GM23248 (cell line): Measurements from ENCODE around the gene MPP3. TPM values are rescaled to one million over a fixed set of nuclear protein-coding genes. Genes with fewer than 3 reads are reported as not detected.

Experiments used
- DNase-seq: peaks from one replicate; pipeline ENCODE4 v3.0.0-alpha.2; 2015
- H2AFZ ChIP-seq: fragments of 200-600 bp; sonication (generic); 2 replicates; pipeline ENCODE4 v1.6.1; 2016; ENCODE audit warnings: antibody characterized with exemption
- H3F3A ChIP-seq: fragments of 200-600 bp; sonication (generic); 2 replicates; pipeline ENCODE4 v1.6.1; 2016; ENCODE audit warnings: mild to moderate bottlenecking, antibody characterized with exemption, mixed run types; ENCODE audit not compliant: insufficient read depth
- H3K27ac ChIP-seq: fragments of 200-600 bp; sonication (generic); 2 replicates; pipeline ENCODE4 v1.5.1; 2016; ENCODE audit warnings: mild to moderate bottlenecking
- H3K27me3 ChIP-seq: fragments of 200-600 bp; sonication (generic); replicated peaks from 2 replicates; pipeline ENCODE4 v1.6.1; 2016; ENCODE audit warnings: mild to moderate bottlenecking; ENCODE audit not compliant: insufficient read depth
- H3K36me3 ChIP-seq: fragments of 200-600 bp; sonication (generic); 2 replicates; pipeline ENCODE4 v1.6.1; 2016; ENCODE audit warnings: low read depth, mild to moderate bottlenecking
- H3K4me1 ChIP-seq: fragments of 200-600 bp; sonication (generic); 2 replicates; pipeline ENCODE4 v1.6.1; 2016; ENCODE audit warnings: mild to moderate bottlenecking; ENCODE audit not compliant: insufficient read depth
- H3K4me2 ChIP-seq: fragments of 200-600 bp; sonication (generic); one replicate; pipeline ENCODE4 v1.6.1; 2016; ENCODE audit warnings: mild to moderate bottlenecking; ENCODE audit not compliant: unreplicated experiment
- H3K4me3 ChIP-seq: fragments of 200-600 bp; sonication (generic); 2 replicates; pipeline ENCODE4 v1.5.1; 2016; ENCODE audit warnings: mild to moderate bottlenecking
- H3K79me2 ChIP-seq: fragments of 200-600 bp; sonication (generic); 2 replicates; pipeline ENCODE4 v1.6.1; 2016; ENCODE audit warnings: mild to moderate bottlenecking; ENCODE audit not compliant: insufficient read depth
- H3K9ac ChIP-seq: fragments of 200-600 bp; sonication (generic); 2 replicates; pipeline ENCODE4 v1.6.1; 2016; ENCODE audit warnings: mild to moderate bottlenecking
- H3K9me2 ChIP-seq: fragments of 200-600 bp; sonication (generic); 2 replicates; pipeline ENCODE4 v1.6.1; 2016; ENCODE audit warnings: mixed run types, mild to moderate bottlenecking, moderate library complexity; ENCODE audit not compliant: insufficient read depth
- H3K9me3 ChIP-seq: fragments of 200-600 bp; sonication (generic); one replicate; pipeline ENCODE4 v1.6.1; 2017; ENCODE audit warnings: low read depth
- H4K20me1 ChIP-seq: fragments of 200-600 bp; sonication (generic); 2 replicates; pipeline ENCODE4 v1.6.0; 2016; ENCODE audit not compliant: insufficient read depth
- EZH2 ChIP-seq: fragments of 200-600 bp; sonication (generic); IDR thresholded peaks from 2 replicates; pipeline ENCODE4 v1.6.1; 2018; ENCODE audit warnings: antibody characterized with exemption, mild to moderate bottlenecking; ENCODE audit not compliant: insufficient read depth, poor library complexity, severe bottlenecking
- EZH2phosphoT487 ChIP-seq: fragments of 200-600 bp; sonication (generic); IDR thresholded peaks from 2 replicates; pipeline ENCODE4 v1.6.1; 2018; ENCODE audit warnings: antibody characterized with exemption, moderate library complexity, mild to moderate bottlenecking, low read depth; ENCODE audit not compliant: insufficient read depth
- WGBS, 2 experiments: methylation state at CpG; one replicate each; pipeline ENCODE4 v1.1.6; 2015 to 2017; ENCODE audit warnings: low lambda C conversion rate in 2 of 2, low coverage in 1 of 2; ENCODE audit errors: missing lambda C conversion rate in 2 of 2; 5-methylcytosine and 5-hydroxymethylcytosine counted together
- in situ Hi-C: fragments of 300-500 bp; cut with MboI; formaldehyde crosslinking; loops from 2 replicates; pipeline ENCODE4 v1.15.0; 2020
- polyA plus RNA-seq: library from polyadenylated mRNA; unstranded; fragments of >200 nt; fragmentation: Nextera tagmentation; extraction: Ambion mirVana; gene quantifications from 2 replicates; pipeline ENCODE4 v1.2.1, GENCODE V29; 2016
- total RNA-seq: library from RNA; depleted of rRNA; stranded (reverse); fragments of >200 nt; shearing (Covaris generic); gene quantifications from 2 replicates; pipeline ENCODE4 v1.2.3, GENCODE V29; 2014

MPP3 gene
- total and polyA plus RNA-seq, 2 experiments from 2014 or later: 6.3 to 6.6 TPM

- 95 to 97% methylated on average over 11 of the region's 11 CpGs for WGBS, 2 experiments
- peaks cover 17% of the 10 kb centered on the region; the same call in 1 of the 2 replicates for H3K36me3 ChIP-seq
- in situ Hi-C loops: no loop called here
Observed at GRCh38 chr17:43769859-43770258, 63.1 kb downstream of the MPP3 start.

GRCh38 chr17:43769426-43769825 lies 63.5 kb downstream of the MPP3 start:
- Histone ChIP-seq H3K36me3 (peaks cover 17% of the 10 kb centered on the region; the same call in 1 of the 2 replicates), H3K9me3 (no peaks in the 10 kb centered on the region), H3K27ac (no peak overlapping the region), H3K9ac (no peak overlapping the region), H3K4me1 (peaks cover 2% of the 10 kb centered on the region; the same call in 1 of the 2 replicates), H2AFZ (no peak overlapping the region), H3F3A (peaks cover 23% of the 10 kb centered on the region), H3K27me3 (no peaks in the 10 kb centered on the region), H3K4me3 (no peak overlapping the region), H3K79me2 (no peaks in the 10 kb centered on the region), H4K20me1 (no peaks in the 10 kb centered on the region), H3K9me2 (no peaks in the 10 kb centered on the region), H3K4me2 (no peak overlapping the region)
- in situ Hi-C loops: no loop called here
- TF ChIP-seq EZH2phosphoT487 (no peak), EZH2 (no peak)
- 89 to 93% methylated on average over 15 to 16 of the region's 16 CpGs for WGBS, 2 experiments
- no peak for DNase-seq

More at GRCh38 chr17:43769859-43770258, 63.1 kb downstream of the MPP3 start:
- no peak overlapping the region for H3K4me3 ChIP-seq
- no peak overlapping the region for H3K27ac ChIP-seq
- no peak overlapping the region for H3K9ac ChIP-seq
- H3K79me2 ChIP-seq: no peaks in the 10 kb centered on the region
- DNase-seq: no peak
- H4K20me1 ChIP-seq: no peaks in the 10 kb centered on the region
- H3K9me3 ChIP-seq: no peaks in the 10 kb centered on the region
- no peaks in the 10 kb centered on the region for H3K4me1 ChIP-seq
- no peak overlapping the region for H3K4me2 ChIP-seq
- peaks cover 18% of the 10 kb centered on the region for H3F3A ChIP-seq
- TF ChIP-seq EZH2: no peak
- TF ChIP-seq EZH2phosphoT487: no peak
- H2AFZ ChIP-seq: no peak overlapping the region
- H3K27me3 ChIP-seq: no peaks in the 10 kb centered on the region
- H3K9me2 ChIP-seq: no peaks in the 10 kb centered on the region

GRCh38 chr17:43768943-43769342 lies 64.0 kb downstream of the MPP3 start:
- in situ Hi-C loops: no loop called here
- H3K27me3 ChIP-seq: no peaks in the 10 kb centered on the region
- peaks cover 17% of the 10 kb centered on the region; the same call in 1 of the 2 replicates for H3K36me3 ChIP-seq
- DNase-seq: no peak
- no peak overlapping the region for H3K27ac ChIP-seq
- no peak overlapping the region for H3K4me3 ChIP-seq
- 92 to 97% methylated on average over 7 of the region's 7 CpGs for whole genome bisulfite sequencing, 2 experiments
- H3K9me3 ChIP-seq: no peaks in the 10 kb centered on the region
- H3K4me1 ChIP-seq: peaks cover 4% of the 10 kb centered on the region; the same call in 1 of the 2 replicates
- H3K9ac ChIP-seq: no peak overlapping the region
- peaks cover 23% of the 10 kb centered on the region for H3F3A ChIP-seq
- H3K79me2 ChIP-seq: no peaks in the 10 kb centered on the region
- H3K9me2 ChIP-seq: no peaks in the 10 kb centered on the region
- no peaks in the 10 kb centered on the region for H4K20me1 ChIP-seq
- H3K4me2 ChIP-seq: no peak overlapping the region
- TF ChIP-seq EZH2 (no peak), EZH2phosphoT487 (no peak)
- H2AFZ ChIP-seq: no peak overlapping the region

GRCh38 chr17:43768382-43768781 lies 64.6 kb downstream of the MPP3 start:
- Histone ChIP-seq H3K9me2 (no peaks in the 10 kb centered on the region), H3K4me2 (no peak overlapping the region), H2AFZ (no peak overlapping the region), H3K9ac (no peak overlapping the region), H4K20me1 (no peaks in the 10 kb centered on the region), H3K79me2 (no peaks in the 10 kb centered on the region), H3K9me3 (no peaks in the 10 kb centered on the region), H3K4me3 (no peak overlapping the region), H3K27ac (no peak overlapping the region), H3K4me1 (peaks cover 4% of the 10 kb centered on the region; the same call in 1 of the 2 replicates), H3F3A (peaks cover 23% of the 10 kb centered on the region), H3K27me3 (no peaks in the 10 kb centered on the region), H3K36me3 (peaks cover 16% of the 10 kb centered on the region; the same call in 1 of the 2 replicates)
- no peak for DNase-seq
- TF ChIP-seq EZH2 (no peak), EZH2phosphoT487 (no peak)
- in situ Hi-C loops: no loop called here
- 51 to 55% methylated on average over 9 of the region's 9 CpGs for WGBS, 2 experiments

GRCh38 chr17:43767713-43768059 lies 65.3 kb downstream of the MPP3 start:
- no peak overlapping the region for H3K4me3 ChIP-seq

More at GRCh38 chr17:43767713-43768059, 65.3 kb downstream of the MPP3 start:
- Histone ChIP-seq H3K4me2 (no peak overlapping the region), H3K9ac (no peak overlapping the region), H3K36me3 (peaks cover 9% of the 10 kb centered on the region; the same call in 1 of the 2 replicates), H4K20me1 (no peaks in the 10 kb centered on the region), H3K4me1 (peaks cover 4% of the 10 kb centered on the region; the same call in 1 of the 2 replicates), H2AFZ (no peak overlapping the region), H3K9me2 (no peaks in the 10 kb centered on the region), H3K79me2 (no peaks in the 10 kb centered on the region), H3K27ac (no peak overlapping the region), H3K27me3 (no peaks in the 10 kb centered on the region), H3K9me3 (no peaks in the 10 kb centered on the region), H3F3A (peaks cover 23% of the 10 kb centered on the region)
- TF ChIP-seq EZH2: no peak
- TF ChIP-seq EZH2phosphoT487: no peak
- 78% methylated on average over 5 of the region's 5 CpGs for WGBS, 2 experiments
- no peak for DNase-seq
- in situ Hi-C loops: no loop called here
